Neural cell (in vitro differentiated cells): ENCODE data around the gene SRC. TPM values are rescaled to one million over a fixed set of nuclear protein-coding genes. Genes with fewer than 3 reads are reported as not detected.

ENCODE experiments used
- H2AFZ ChIP-seq: fragments of 200-600, 300-800 bp; sonication (generic), shearing (Covaris generic); 2 replicates; pipeline ENCODE4 v1.6.0; 2014; ENCODE audit warnings: low read depth, mild to moderate bottlenecking, antibody characterized with exemption, low read length, moderate library complexity
- H3F3A ChIP-seq: fragments of 200-600 bp; shearing (Covaris generic); 2 replicates; pipeline ENCODE4 v1.6.1; 2016; ENCODE audit warnings: mild to moderate bottlenecking, moderate library complexity, mixed read lengths, antibody characterized with exemption, low read length; ENCODE audit not compliant: insufficient read depth, poor library complexity, severe bottlenecking
- H3K27ac ChIP-seq: fragments of 200-600, 300-800 bp; sonication (generic), shearing (Covaris generic); 2 replicates; pipeline ENCODE4 v1.5.1; 2014; ENCODE audit warnings: mild to moderate bottlenecking, low read length, moderate library complexity
- H3K27me3 ChIP-seq: fragments of 300-800, 200-600 bp; sonication (generic), shearing (Covaris generic); 2 replicates; pipeline ENCODE4 v1.6.0; 2014; ENCODE audit warnings: mild to moderate bottlenecking, low read depth, low read length, moderate library complexity; ENCODE audit not compliant: insufficient read depth
- H3K36me3 ChIP-seq: fragments of 300-800, 200-600 bp; sonication (generic), shearing (Covaris generic); 2 replicates; pipeline ENCODE4 v1.5.1; 2014; ENCODE audit warnings: mild to moderate bottlenecking, antibody characterized with exemption, low read length, moderate library complexity; ENCODE audit not compliant: insufficient read depth
- H3K4me2 ChIP-seq: fragments of 300-800, 200-600 bp; sonication (generic), shearing (Covaris generic); 2 replicates; pipeline ENCODE4 v1.6.0; 2014; ENCODE audit warnings: mild to moderate bottlenecking, low read length
- H3K4me3 ChIP-seq: fragments of 300-800, 200-600 bp; sonication (generic), shearing (Covaris generic); 2 replicates; pipeline ENCODE4 v1.5.1; 2014; ENCODE audit warnings: mild to moderate bottlenecking, low read length, moderate library complexity
- H3K79me2 ChIP-seq: fragments of 200-600 bp; shearing (Covaris generic); replicated peaks from 2 replicates; pipeline ENCODE4 v1.6.0; 2014; ENCODE audit warnings: mild to moderate bottlenecking, low read length, moderate library complexity; ENCODE audit not compliant: insufficient read depth
- H3K9ac ChIP-seq: fragments of 300-800, 200-600 bp; sonication (generic), shearing (Covaris generic); 2 replicates; pipeline ENCODE4 v1.6.1; 2016; ENCODE audit warnings: mild to moderate bottlenecking, low read length, mixed read lengths
- H3K9me2 ChIP-seq: fragments of 200-600 bp; shearing (Covaris generic); 2 replicates; pipeline ENCODE4 v1.6.1; 2016; ENCODE audit warnings: mild to moderate bottlenecking, low read length, mixed read lengths; ENCODE audit not compliant: insufficient read depth
- H3K9me3 ChIP-seq: fragments of 200-600, 300-800 bp; sonication (generic), shearing (Covaris generic); 2 replicates; pipeline ENCODE4 v1.6.1; 2016; ENCODE audit warnings: mild to moderate bottlenecking, mixed run types, low read length, moderate library complexity, mixed read lengths
- H4K20me1 ChIP-seq: fragments of 200-600 bp; shearing (Covaris generic); 2 replicates; pipeline ENCODE4 v1.6.1; 2016; ENCODE audit warnings: mild to moderate bottlenecking, mixed run types; ENCODE audit not compliant: insufficient read depth
- EP300 ChIP-seq: fragments of 450-650 bp; conservative IDR thresholded peaks from 2 replicates; pipeline ENCODE4 v1.6.1; 2014; ENCODE audit warnings: antibody characterized with exemption, mild to moderate bottlenecking, moderate library complexity; ENCODE audit not compliant: poor library complexity, severe bottlenecking
- EZH2 ChIP-seq: fragments of 200-600, 300-800 bp; shearing (Covaris generic), sonication (generic); IDR thresholded peaks from 2 replicates; pipeline ENCODE4 v1.6.1; 2014; ENCODE audit warnings: antibody characterized with exemption, low read length, borderline replicate concordance, mild to moderate bottlenecking; ENCODE audit not compliant: insufficient read depth, poor library complexity, severe bottlenecking
- MXI1 ChIP-seq: fragments of 450-650 bp; conservative IDR thresholded peaks from 2 replicates; pipeline ENCODE4 v1.6.1; 2014; ENCODE audit warnings: antibody characterized with exemption, mild to moderate bottlenecking; ENCODE audit not compliant: poor library complexity, severe bottlenecking
- POLR2AphosphoS5 ChIP-seq: IDR thresholded peaks from 2 replicates; pipeline ENCODE4 v1.6.1; 2012
- RAD21 ChIP-seq: fragments of 450-650 bp; conservative IDR thresholded peaks from 2 replicates; pipeline ENCODE4 v1.6.1; 2014; ENCODE audit warnings: antibody characterized with exemption, mild to moderate bottlenecking, moderate library complexity
- SMC3 ChIP-seq: fragments of 450-650 bp; conservative IDR thresholded peaks from 2 replicates; pipeline ENCODE4 v1.6.1; 2014; ENCODE audit warnings: antibody characterized with exemption, mild to moderate bottlenecking, moderate library complexity; ENCODE audit not compliant: poor library complexity
- TAF1 ChIP-seq: IDR thresholded peaks from 2 replicates; pipeline ENCODE4 v1.6.1; 2012; ENCODE audit warnings: low read depth
- polyA plus RNA-seq: library from polyadenylated mRNA; depleted of rRNA; stranded (reverse); fragments of >200 nt; gene quantifications from 2 replicates; pipeline ENCODE4 v1.2.3, GENCODE V29; 2014
- TF ChIP-seq, protein P1 (sequence below): fragments of 450-650 bp; IDR thresholded peaks from 2 replicates; pipeline ENCODE4 v1.5.1; 2014; ENCODE audit warnings: antibody characterized with exemption, mild to moderate bottlenecking, moderate library complexity; ENCODE audit not compliant: poor library complexity, severe bottlenecking
- TF ChIP-seq, protein P2 (sequence below): IDR thresholded peaks from 2 replicates; pipeline ENCODE4 v1.6.1; 2012; ENCODE audit warnings: borderline replicate concordance

SRC gene
- polyA plus RNA-seq, 1 donor from 2014 or later = 39.0 TPM

DNA sequence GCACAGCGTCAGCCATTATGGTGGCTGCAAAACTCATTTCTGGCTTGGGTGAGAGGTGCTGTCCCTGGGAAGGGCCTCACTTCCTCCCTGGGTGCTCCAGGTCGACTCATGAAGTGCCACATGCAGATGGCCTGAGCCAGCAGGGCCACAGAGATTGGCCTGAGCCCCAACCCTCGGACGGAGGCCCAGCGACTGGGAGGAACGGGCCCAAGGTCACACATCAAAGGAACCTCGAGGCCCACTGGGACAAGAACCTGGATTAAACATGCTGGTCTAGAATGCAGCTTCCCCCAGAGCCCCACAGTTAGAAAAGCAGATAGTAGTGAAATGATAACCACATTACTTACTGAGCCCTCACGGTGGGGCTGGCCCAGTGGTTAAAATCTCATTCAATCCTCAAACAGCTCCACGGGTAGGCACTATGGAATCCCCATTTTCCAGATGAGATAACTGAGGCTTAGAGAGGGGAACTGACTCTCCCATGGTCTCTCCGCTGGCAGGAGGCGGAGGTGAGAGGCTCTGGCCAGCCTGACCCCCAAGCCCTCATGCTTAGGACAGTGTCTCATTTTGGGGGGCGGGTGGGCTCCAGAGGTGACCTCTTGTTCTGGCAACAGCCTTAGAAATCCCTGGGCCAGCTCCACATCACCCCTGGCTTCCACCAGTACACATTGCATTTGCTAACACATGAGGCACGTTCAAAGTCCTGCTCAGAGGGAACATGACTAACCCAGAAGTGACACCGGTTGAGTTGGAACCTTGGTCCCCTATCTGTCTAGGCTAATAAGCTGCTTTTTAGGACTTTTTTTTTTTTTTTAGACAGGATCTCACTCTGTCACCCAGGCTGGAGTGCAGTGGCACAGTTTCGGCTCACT lies 53.0 kb downstream of the SRC start:
- no peak overlapping the region for H3K27ac ChIP-seq
- H3K36me3 ChIP-seq = no peaks in the 10 kb centered on the region
- TF ChIP-seq, protein P1, sequence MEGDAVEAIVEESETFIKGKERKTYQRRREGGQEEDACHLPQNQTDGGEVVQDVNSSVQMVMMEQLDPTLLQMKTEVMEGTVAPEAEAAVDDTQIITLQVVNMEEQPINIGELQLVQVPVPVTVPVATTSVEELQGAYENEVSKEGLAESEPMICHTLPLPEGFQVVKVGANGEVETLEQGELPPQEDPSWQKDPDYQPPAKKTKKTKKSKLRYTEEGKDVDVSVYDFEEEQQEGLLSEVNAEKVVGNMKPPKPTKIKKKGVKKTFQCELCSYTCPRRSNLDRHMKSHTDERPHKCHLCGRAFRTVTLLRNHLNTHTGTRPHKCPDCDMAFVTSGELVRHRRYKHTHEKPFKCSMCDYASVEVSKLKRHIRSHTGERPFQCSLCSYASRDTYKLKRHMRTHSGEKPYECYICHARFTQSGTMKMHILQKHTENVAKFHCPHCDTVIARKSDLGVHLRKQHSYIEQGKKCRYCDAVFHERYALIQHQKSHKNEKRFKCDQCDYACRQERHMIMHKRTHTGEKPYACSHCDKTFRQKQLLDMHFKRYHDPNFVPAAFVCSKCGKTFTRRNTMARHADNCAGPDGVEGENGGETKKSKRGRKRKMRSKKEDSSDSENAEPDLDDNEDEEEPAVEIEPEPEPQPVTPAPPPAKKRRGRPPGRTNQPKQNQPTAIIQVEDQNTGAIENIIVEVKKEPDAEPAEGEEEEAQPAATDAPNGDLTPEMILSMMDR = no peak
- TF ChIP-seq, protein P2, sequence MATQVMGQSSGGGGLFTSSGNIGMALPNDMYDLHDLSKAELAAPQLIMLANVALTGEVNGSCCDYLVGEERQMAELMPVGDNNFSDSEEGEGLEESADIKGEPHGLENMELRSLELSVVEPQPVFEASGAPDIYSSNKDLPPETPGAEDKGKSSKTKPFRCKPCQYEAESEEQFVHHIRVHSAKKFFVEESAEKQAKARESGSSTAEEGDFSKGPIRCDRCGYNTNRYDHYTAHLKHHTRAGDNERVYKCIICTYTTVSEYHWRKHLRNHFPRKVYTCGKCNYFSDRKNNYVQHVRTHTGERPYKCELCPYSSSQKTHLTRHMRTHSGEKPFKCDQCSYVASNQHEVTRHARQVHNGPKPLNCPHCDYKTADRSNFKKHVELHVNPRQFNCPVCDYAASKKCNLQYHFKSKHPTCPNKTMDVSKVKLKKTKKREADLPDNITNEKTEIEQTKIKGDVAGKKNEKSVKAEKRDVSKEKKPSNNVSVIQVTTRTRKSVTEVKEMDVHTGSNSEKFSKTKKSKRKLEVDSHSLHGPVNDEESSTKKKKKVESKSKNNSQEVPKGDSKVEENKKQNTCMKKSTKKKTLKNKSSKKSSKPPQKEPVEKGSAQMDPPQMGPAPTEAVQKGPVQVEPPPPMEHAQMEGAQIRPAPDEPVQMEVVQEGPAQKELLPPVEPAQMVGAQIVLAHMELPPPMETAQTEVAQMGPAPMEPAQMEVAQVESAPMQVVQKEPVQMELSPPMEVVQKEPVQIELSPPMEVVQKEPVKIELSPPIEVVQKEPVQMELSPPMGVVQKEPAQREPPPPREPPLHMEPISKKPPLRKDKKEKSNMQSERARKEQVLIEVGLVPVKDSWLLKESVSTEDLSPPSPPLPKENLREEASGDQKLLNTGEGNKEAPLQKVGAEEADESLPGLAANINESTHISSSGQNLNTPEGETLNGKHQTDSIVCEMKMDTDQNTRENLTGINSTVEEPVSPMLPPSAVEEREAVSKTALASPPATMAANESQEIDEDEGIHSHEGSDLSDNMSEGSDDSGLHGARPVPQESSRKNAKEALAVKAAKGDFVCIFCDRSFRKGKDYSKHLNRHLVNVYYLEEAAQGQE = no peak
- no peak for TF ChIP-seq EZH2
- TF ChIP-seq MXI1 = no peak
- TF ChIP-seq SMC3 = no peak
- no peak for TF ChIP-seq EP300
- no peak for TF ChIP-seq TAF1
- no peak for TF ChIP-seq RAD21
- no peak for TF ChIP-seq POLR2AphosphoS5

DNA sequence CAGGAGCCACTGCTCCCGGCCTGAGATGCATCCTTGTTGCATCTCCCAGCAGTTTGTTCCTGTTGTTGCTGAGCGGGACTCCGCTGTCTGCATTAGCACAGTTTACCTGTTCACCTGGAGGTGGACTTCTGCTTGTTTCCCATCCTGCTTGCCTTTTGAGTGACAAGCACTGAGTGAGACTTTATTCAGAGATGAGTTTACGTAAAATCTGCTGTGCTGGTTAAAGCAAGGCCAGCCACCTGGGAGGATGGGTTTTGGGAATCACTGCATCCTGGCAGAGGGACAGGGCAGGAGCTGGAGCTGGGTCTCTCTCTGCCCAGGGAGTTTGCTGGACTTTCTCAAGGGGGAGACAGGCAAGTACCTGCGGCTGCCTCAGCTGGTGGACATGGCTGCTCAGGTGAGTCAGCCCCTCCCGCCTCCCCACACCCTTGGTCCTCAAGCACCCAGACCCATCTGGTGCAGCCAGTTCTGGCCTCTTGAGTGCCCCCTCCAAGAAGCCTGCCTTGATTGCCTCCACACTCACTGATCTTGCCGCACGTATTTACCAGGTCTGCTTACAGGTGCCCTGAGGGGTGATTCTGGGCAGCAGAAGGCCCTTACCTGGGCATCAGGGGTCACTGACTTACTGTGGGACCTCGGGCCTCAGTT lies 55.5 kb downstream of the SRC start:
- H3K4me2 ChIP-seq = no peak overlapping the region
- H3K4me3 ChIP-seq = no peak overlapping the region
- no peaks in the 10 kb centered on the region for H3K27me3 ChIP-seq
- H2AFZ ChIP-seq = no peak overlapping the region
- TF ChIP-seq MXI1 = no peak
- no peak for TF ChIP-seq TAF1
- TF ChIP-seq POLR2AphosphoS5 = no peak
- TF ChIP-seq, protein P2 = no peak
- TF ChIP-seq EP300 = no peak
- TF ChIP-seq RAD21 = no peak
- TF ChIP-seq SMC3 = no peak
- H3K9me3 ChIP-seq = no peaks in the 10 kb centered on the region
- H4K20me1 ChIP-seq = no peaks in the 10 kb centered on the region
- no peak overlapping the region for H3K9ac ChIP-seq
- H3K36me3 ChIP-seq = peaks cover 4% of the 10 kb centered on the region
- H3K9me2 ChIP-seq = no peaks in the 10 kb centered on the region
- H3K27ac ChIP-seq = no peak overlapping the region
- no peaks in the 10 kb centered on the region for H3F3A ChIP-seq
- no peaks in the 10 kb centered on the region for H3K79me2 ChIP-seq

More for the DNA sequence above, 53.0 kb downstream of the SRC start:
- no peak overlapping the region for H3K4me2 ChIP-seq
- no peaks in the 10 kb centered on the region for H3K79me2 ChIP-seq
- no peak overlapping the region for H3K9ac ChIP-seq
- no peaks in the 10 kb centered on the region for H3K9me2 ChIP-seq
- no peaks in the 10 kb centered on the region for H3F3A ChIP-seq
- H3K4me3 ChIP-seq = no peak overlapping the region
- no peaks in the 10 kb centered on the region for H4K20me1 ChIP-seq
- H2AFZ ChIP-seq = no peak overlapping the region
- H3K9me3 ChIP-seq = no peaks in the 10 kb centered on the region
- H3K27me3 ChIP-seq = no peaks in the 10 kb centered on the region
